ENCODE measurements around the gene EBF4. TPM values are rescaled to one million over a fixed set of nuclear protein-coding genes. Genes with fewer than 3 reads are reported as not detected.
A peak's percentile ranks its signal among the peaks of the same experiment; 100 is the strongest.

The EBF4 gene
- total RNA-seq, 1 donor from 2014 or later, result 11.8 TPM

DNA sequence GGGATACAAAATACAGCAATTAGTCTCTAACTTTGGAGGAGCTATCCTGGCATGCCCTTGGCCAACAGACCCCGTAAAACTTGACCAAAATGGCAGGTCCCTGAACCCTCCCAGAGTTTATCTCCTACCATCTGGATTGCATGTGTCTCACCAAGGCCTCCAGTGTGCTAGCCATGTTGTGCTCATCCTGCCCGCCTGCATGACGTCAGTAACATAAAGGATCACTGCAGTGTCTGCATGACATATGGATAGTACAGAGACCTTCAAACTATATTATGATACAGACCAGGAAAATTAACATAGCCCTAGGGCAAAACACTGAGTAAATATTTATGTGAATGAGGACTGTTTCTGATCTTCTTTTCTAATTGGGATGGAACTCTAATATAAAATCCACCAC lies 82.6 kb downstream of the EBF4 start:
- FAIRE-seq (no peak), DNase-seq (ENCODE audit: low spot score in 2 of 2) (no peak)

GRCh38 chr20:2778602-2779321 lies 86.2 kb downstream of the EBF4 start:
- DNase-seq (ENCODE audit: low spot score in 2 of 2) (no peak), FAIRE-seq (no peak)

- DNase-seq (ENCODE audit: low spot score in 2 of 2) (no peak), FAIRE-seq (no peak)
Observed at GRCh38 chr20:2780948-2781347, 88.4 kb downstream of the EBF4 start.

DNA sequence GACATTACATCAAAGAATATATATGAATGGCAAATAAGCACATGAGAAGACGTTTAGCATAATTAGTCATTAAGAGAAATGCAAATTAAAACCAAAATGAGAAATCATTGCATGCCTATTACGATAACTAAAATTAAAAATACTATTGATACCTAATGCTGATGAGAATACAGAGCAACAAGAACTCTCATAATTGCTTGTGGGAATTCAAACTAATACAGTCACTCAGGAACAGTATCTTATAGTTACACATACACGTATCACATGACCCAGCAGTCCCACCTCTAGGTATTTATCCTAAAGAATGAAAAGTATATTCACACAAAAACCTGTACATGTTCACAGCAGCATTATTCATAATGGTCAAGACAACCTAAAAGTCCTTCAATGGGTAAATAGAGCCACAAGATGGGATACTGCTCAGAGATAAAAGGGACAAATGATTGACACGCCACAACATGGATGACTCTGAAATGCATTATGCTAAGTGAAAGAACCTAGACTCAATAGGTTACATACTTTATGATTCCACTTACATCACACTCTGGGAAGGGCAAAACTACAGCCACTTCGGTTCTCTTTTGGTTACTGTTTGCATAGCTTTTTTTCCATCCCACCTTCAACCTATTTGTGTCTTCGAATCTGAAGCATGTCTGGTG lies 91.5 kb downstream of the EBF4 start:
- DNase-seq (ENCODE audit: low spot score in 2 of 2), result no peak
- FAIRE-seq, result no peak

DNA sequence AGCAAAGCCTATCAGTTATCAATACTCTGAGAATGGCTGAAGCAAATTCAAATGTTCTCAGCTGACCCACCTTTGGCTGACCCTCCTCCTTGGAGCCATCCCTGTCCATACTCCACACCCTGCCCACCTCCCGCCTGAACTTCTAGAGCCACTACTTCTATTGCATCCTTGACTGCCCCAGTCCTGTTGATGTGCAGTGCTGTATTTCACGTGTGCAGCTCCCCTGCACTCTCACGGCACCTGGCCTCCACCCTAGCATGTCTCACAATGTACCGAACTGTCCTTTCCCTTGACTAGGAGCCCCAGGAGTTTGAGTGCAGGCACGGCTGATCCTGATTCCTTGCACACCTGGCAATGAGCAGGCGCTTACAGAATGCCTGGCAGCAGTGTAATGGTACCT lies 100.9 kb downstream of the EBF4 start:
- FAIRE-seq (no peak), DNase-seq (ENCODE audit: low spot score in 2 of 2) (no peak)

DNA sequence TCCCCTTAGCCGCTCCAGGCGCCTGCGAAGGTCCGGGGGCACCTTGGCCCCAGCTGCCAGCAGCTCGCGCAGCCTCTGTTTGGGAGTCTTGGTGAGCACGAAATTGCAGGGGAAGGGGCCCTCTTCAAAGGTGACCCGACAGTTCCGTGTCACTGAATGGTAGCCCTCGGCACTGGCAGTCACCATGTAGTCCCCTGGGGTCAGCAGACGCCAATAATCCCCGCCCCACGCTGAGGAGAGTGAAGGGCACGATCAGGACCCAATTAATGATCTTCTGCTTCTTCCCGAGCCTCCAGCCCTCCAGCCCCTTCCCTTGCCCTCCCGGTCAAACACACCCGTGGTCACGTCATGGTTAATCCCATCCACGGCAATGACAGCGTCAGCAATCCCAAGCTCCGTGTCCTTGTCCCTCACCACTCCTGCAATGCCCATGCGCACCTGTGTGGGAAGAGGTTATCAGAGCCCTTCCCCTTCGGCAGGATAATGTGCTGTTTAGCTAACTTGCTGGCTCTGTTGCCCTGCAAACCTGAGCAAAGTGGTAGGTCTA lies 101.7 kb downstream of the EBF4 start:
- FAIRE-seq, result no peak
- no peak for DNase-seq (ENCODE audit: low spot score in 2 of 2)

GRCh38 chr20:2794866-2795447 lies 102.4 kb downstream of the EBF4 start:
- FAIRE-seq (no peak), DNase-seq (ENCODE audit: low spot score in 2 of 2) (no peak)

DNA sequence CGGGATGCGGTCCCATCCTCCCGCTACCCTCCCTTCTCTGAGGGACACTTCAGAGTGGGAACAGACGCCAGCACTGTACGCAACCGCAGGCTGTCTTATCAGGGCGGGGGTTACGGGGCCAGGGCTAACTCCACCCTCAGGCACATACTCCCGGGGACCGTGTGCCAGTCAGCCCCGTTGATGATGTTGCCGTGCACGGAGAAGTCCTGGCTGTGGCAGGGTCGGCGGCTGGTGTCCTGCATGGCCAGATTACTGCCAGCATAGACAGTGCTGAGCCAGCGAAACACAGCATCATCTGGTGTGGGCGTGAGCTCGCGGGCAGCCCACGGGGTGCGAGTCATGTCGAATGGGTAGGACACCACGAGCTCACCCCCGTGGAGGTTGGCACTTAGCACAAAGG lies 102.9 kb downstream of the EBF4 start:
- FAIRE-seq (no peak), DNase-seq (ENCODE audit: low spot score in 2 of 2) (no peak)

- DNase-seq (ENCODE audit: low spot score in 2 of 2) (no peak), FAIRE-seq (no peak)
Observed at GRCh38 chr20:2796011-2796660, 103.6 kb downstream of the EBF4 start.

- FAIRE-seq (no peak), DNase-seq (ENCODE audit: low spot score in 2 of 2) (no peak)
Observed at GRCh38 chr20:2797136-2797983, 104.8 kb downstream of the EBF4 start.

GRCh38 chr20:2798095-2798805 lies 105.7 kb downstream of the EBF4 start:
- DNase-seq (ENCODE audit: low spot score in 2 of 2), result no peak
- no peak for FAIRE-seq

- no peak for FAIRE-seq
- no peak for DNase-seq (ENCODE audit: low spot score in 2 of 2)
Observed at GRCh38 chr20:2798814-2799213, 106.2 kb downstream of the EBF4 start.

DNA sequence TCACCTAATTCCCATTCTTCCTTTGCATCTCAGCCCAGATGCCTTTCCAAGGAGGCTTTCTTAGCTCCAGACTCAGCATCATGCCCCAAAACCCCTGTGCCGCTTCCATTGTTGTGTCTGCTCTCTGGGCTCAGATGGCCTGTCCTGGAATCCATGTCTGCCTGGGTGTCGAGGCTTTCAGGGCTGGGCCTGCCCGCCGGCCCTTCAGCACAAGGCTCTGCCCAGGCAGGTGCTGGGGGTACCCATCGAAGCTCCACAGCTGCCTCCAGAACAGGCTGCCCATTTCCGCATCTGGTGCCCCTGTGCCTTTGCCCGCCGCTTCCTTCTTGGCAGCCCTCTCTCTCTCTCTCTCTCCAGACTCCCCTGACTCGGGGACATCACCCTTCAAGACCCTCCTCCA lies 106.7 kb downstream of the EBF4 start:
- no peak for FAIRE-seq
- DNase-seq (ENCODE audit: low spot score in 2 of 2), result no peak

DNA sequence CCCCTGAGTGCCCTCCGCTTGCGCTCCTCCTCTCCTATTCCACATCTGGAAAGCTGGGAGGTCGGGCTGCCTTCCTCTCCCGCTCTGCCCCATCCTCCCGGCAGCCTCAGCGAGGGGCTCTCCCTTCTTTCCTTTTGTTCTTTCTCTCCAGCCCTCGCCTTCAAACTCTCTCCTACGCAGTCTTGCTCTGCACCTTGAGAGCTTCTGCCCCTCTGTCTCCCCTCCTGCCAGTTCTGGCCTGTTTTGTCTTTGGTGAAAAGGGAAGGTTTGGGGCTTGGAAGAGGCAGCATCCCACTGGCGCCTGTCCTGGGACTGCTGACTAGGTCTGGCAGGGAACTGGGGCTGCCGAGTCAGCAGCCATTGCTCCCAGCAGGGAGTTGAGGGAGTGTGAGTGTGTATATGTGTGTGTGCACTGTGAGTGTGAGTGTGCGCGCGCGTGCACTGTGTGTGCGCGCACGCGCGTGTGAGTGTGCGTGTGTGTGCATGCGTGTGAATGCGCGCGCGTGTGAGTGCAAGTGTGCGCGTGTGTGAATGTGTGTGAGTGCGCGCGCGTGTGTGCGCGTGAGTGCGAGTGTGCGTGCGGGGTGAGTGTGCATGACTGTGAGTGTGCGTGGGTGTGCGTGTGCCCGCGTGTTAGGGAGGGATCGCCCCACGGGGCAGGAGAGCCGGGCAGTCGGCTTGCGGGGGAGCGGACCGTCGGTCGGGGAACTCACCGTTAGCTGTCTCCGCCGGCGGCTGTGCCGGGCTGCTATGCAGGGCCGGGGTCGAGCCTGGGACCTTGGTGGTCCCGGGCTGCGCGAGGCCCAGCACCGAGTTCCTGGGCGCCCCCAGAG lies 107.3 kb downstream of the EBF4 start:
- FAIRE-seq (no peak), DNase-seq (ENCODE audit: low spot score in 2 of 2) (peak; percentile 12 to 51)

DNA sequence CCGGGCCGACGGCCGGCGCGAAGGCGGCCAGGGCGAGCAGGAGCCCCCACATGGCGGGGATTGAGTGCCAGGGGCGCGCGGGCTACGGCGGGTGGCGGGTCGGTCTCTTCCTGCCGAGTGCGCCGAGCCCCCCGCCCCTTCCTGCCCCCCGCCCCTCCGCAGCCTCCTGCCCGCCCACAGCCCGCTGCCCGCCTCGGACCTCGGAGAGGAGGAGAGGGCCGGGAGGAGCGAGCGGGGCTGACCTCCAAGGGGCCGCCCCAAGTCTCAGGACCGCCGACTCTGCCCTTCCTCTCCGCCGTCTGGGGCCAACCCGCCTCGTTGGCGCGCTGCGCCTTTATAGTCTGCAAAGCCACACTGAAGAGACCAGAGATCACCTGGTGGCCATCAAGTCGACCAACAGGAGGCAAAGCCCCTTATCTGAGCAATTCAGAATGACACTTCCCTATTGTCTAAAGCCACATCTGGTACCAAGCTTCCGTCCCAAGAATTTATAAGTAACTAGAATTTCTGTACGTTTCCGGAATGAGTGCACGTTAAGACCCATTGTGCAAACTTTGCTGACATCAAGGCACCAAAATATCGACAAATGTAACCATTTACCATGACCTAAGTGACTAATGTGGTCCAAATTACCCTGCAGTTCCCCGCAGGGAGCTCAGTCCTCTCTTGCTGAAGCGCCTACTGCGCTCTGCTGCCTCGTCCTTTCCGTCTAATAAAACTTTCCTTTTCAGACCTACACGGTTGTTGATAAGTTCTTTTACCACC lies 108.1 kb downstream of the EBF4 start, which contains the start of gene CPXM1:
TSS of gene CPXM1 (minus strand) at position 107 of the 765 bp plus-strand sequence. CDS start at position 52, 55 bp downstream.
- DNase-seq (ENCODE audit: low spot score in 2 of 2) (no peak), FAIRE-seq (no peak)

GRCh38 chr20:2801286-2801728 lies 108.7 kb downstream of the EBF4 start:
- DNase-seq (ENCODE audit: low spot score in 2 of 2), result no peak
- FAIRE-seq, result no peak

DNA sequence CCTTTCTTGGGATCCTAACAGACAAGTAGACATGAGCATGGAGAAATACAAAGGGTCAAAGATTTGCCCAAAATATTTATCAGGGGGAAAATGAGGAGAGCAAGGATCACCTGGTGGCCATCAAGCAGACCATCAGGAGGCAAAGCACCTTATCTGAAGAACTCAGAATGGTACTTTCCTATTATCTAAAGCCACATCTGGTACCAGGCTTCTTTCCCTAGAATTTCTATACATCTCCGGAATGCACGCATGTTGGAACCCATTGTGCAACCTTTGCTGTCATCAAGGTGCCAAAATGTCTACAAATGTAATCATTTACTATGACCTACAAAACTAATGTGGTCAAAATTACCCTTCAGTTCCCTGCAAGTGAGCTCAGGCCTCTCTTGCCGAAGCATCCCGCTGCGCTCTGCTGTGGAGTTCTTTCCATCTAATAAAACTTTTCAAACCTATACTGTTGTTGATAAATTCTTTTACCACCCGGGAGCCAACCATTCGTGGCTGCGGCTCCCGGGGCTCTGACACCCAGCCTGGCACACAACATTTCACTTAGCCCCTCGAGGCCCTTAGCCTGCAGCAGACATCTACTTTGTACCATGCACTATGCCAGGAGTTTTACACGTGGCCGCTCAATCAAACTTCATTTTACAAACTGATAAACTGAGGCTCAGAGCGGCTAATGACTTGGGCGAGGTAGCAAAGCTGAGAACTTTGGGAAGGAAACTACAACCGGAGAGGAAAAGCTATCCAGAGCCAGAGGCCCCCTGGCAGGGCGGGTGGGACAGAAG lies 111.7 kb downstream of the EBF4 start:
- FAIRE-seq, result no peak

More for the DNA sequence above, 111.7 kb downstream of the EBF4 start:
- DNase-seq (ENCODE audit: low spot score in 2 of 2), result no peak

Data from frontal cortex (tissue), 4 donors.